Testis (tissue), 2 donors: Measurements from ENCODE around the gene S100A5.

ENCODE experiments used
- POLR2A ChIP-seq: fragments of 450-650 bp; IDR thresholded peaks from one replicate; pipeline ENCODE4 v1.6.1; 2017; ENCODE audit warnings: antibody characterized with exemption, mild to moderate bottlenecking, moderate library complexity
- TF ChIP-seq, protein P1 (sequence below), 3 experiments: fragments of 450-650 bp in 2 of 3; fragments of 200-600 bp in 1 of 3; sonication (generic) in 1 of 3; IDR thresholded peaks; one replicate each; pipeline ENCODE4 v1.5.1; 2016 to 2019; ENCODE audit warnings: antibody characterized with exemption in 3 of 3, mild to moderate bottlenecking in 2 of 3, moderate library complexity in 1 of 3

DNA sequence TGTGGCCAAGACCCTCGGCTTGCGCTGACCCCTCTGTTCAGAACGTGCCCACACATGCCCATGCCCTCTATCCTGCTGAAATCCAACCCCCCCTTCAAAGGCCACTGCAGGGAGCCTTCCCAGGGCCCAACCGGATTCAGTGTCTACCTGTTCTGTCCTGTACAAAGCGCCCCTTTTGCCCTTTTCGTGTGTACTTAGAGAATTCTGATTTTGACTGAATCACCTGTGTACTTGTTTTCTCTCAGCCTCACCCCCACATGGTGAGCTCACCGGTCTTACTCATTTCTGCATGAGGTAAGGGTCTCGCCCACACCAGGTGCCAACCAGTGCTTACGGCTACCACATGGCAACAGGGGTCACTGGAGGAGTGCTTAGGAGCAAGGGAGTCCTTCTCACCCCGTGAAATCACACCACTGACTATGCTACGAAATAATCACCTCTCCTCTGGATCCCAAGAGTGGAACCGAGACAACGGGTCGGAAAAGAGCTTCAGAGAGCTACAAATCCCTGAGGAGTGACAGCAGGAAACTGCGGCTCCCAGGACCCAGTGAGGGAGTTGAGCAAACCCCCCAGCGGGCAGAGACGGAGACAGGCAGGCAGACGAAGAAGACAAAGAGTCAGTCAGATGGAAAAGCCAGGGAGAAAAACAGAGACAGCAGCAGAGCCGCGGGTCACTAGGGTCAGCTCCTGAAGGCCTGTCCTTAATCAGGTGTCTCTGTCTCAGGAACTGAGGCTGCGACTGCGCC lies 27.1 kb upstream of the S100A5 start:
- TF ChIP-seq, protein P1, sequence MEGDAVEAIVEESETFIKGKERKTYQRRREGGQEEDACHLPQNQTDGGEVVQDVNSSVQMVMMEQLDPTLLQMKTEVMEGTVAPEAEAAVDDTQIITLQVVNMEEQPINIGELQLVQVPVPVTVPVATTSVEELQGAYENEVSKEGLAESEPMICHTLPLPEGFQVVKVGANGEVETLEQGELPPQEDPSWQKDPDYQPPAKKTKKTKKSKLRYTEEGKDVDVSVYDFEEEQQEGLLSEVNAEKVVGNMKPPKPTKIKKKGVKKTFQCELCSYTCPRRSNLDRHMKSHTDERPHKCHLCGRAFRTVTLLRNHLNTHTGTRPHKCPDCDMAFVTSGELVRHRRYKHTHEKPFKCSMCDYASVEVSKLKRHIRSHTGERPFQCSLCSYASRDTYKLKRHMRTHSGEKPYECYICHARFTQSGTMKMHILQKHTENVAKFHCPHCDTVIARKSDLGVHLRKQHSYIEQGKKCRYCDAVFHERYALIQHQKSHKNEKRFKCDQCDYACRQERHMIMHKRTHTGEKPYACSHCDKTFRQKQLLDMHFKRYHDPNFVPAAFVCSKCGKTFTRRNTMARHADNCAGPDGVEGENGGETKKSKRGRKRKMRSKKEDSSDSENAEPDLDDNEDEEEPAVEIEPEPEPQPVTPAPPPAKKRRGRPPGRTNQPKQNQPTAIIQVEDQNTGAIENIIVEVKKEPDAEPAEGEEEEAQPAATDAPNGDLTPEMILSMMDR (IDR thresholded peaks at IDR 0.05): no peak
- no peak for TF ChIP-seq POLR2A
